Occipital lobe (tissue), 2 donors: ENCODE results near the gene PGM2L1. TPM values are rescaled to one million over a fixed set of nuclear protein-coding genes. Genes with fewer than 3 reads are reported as not detected.
A peak's percentile ranks its signal among the peaks of the same experiment; 100 is the strongest.
"Not testable (repeated sequence)": the region's sequence is repeated elsewhere in the genome, so short reads cannot be mapped to it uniquely, and the experiment has no call there.

Experiments
- DNase-seq: peaks from one replicate; lab custom pipeline; 2025; lab: John Stamatoyannopoulos, UW
- total RNA-seq: library from RNA; depleted of rRNA; stranded (reverse); fragments of >200 nt; gene quantifications from one replicate; pipeline ENCODE4 v1.2.3, GENCODE V29; 2014

PGM2L1 gene
- total RNA-seq, 1 donor from 2014 or later: 182 TPM

- no peak for DNase-seq
These were observed 59.3 kb downstream of the PGM2L1 start for GRCh38 chr11:74338963-74339362.

DNA sequence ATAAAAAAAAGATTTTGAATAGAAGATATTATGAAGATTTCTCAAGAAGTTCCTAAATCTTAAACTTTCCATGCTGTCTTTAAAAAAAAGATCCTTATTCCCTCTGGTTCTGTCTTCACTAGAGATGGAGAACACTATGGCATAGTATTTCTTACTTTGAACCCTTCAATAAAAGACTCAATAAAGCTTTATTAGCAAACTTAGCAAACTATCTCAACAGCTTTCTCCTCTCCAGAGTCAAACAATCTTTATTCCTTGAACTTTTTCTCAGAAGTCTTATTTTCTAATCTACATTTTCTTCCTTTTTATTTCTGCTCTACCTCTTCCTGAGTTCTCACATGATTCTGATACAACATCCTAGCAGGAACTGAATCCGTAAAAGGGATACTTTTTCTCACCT lies 65.0 kb downstream of the PGM2L1 start:
- DNase-seq: no peak

GRCh38 chr11:74332291-74332690 lies 65.9 kb downstream of the PGM2L1 start:
- no peak for DNase-seq

- not testable (repeated sequence) for DNase-seq
These were observed 67.2 kb downstream of the PGM2L1 start for GRCh38 chr11:74331000-74331399.

DNA sequence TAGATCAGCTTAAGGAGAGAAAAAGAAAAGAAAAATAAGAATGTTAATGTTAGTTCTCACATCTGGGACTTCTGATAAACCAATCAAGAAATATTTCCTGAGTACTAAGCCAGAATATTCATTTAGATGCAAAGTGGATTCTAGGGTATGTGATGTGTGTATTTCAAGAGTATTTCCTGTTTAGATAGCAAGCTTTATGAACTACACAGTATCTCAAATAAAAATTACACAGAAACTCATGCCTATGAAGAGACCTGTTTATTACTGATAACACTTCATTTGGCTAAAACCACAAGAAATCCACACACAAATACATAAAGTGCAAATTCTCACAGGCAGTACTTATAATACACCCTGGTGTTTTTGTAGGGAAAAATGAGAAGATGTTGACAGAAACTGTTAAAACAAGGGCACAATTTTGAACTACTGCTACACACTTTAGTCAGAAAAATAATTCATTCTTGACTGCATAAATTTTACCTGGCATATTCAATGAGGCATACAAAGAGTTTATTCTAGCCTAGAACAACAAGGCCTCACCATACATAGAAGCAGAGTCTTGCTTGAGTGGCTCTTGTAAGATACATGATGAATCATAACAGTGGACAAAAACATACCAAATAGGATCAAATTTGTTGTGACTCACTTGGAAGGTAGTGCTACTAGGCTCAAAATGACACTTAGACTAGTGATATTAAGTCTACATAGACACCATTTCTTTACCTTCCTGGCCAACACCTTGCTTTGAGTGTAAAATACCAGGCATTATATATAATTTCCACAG lies 68.0 kb downstream of the PGM2L1 start:
- no peak for DNase-seq

- DNase-seq: no peak
These were observed 71.2 kb downstream of the PGM2L1 start for GRCh38 chr11:74327076-74327475.

DNA sequence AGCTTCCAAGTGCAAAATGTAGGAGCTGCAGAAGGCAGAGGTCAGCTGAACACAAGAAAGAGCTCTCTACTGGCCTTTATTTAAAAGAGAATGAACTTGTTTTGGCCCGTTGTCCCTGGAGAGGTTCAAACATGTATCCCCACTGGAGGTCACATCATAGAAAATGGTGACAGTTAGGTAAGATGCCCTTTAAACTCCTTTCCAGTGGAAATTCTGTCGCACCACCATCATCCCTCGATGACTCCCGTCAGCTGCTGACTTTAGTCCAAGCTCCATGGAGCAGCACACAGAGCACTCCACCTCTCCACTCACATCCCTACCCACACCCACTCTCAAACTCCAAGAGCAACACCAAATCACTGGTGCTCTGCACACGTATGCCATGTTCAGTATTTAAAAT lies 71.6 kb downstream of the PGM2L1 start:
- DNase-seq: no peak

GRCh38 chr11:74325649-74326645 lies 72.3 kb downstream of the PGM2L1 start:
- peak; percentile 80 for DNase-seq

GRCh38 chr11:74322667-74323066 lies 75.6 kb downstream of the PGM2L1 start:
- DNase-seq: no peak

GRCh38 chr11:74321487-74322188 lies 76.6 kb downstream of the PGM2L1 start:
- DNase-seq: no peak

GRCh38 chr11:74320538-74320937 lies 77.7 kb downstream of the PGM2L1 start:
- DNase-seq: no peak

GRCh38 chr11:74319139-74319816 lies 79.0 kb downstream of the PGM2L1 start:
- DNase-seq: no peak

GRCh38 chr11:74318241-74318932 lies 79.8 kb downstream of the PGM2L1 start:
- DNase-seq: no peak

DNA sequence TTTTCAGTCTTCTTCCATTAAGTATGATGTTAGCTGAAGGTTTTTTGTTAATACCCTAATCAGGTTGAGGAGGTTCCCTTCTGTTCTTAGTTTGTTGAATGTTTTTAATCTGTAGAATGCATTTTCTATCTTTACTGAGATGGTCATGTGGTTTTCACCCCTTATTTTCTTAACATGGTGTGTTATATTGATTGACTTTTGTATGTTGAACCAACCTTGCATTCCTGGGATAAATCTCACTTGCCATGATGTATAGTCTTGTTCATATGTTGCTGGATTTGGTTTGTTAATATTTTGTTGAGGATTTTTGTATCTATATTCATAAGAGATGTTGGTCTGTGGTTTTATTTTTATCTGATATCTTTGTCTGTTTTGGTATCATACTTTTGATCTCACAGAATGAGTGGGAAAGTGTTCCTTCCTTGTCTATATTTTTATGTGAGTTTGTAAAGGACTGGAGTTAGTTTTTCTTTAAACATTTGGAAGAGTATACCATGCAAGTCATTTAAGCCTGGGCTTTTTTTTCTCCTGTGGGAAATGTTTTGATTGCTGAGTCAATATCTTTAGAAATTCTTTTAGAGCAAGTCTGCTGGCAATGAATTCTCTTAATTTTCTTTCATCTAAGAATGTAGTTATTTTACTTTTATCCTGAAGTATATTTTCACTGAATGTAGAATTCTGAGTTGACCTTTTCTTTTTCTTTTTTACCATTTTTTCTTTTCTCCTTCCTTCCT lies 81.3 kb downstream of the PGM2L1 start:
- no peak for DNase-seq

- DNase-seq: no peak
These were observed 85.9 kb downstream of the PGM2L1 start for GRCh38 chr11:74312326-74312725.

DNA sequence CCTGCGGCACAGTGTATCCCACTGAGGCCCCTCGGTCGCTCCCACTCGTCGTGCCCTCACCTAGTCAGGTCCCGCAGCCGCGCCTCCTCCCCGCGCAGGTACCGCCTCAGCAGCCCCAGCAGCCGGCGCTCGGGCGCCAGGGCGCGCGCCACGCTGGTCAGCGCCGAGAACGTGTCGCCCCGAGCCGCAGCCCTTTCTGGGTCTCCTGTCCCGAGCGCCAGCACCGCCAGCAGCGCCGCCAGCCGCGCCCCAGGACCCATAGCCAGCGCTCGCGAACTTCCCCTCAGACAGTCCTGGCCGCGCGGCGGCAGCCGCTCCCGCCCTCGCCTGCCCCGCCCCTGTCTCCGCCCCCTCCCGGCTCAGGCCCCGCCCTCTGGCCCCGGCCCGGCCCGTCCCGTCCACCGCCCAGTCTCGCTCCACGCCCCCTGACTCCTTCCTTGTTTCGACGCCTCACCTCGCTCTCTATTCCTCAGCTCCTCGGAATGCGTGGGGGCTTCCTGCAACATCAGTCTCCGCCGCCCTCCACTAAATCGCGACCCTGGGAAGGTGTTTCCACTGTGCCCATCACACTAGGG lies 86.8 kb downstream of the PGM2L1 start, which contains the start of gene P4HA3:
TSS of gene P4HA3 (minus strand) at position 289 of the 575 bp plus-strand sequence. CDS start at position 260, 29 bp downstream.
- no peak for DNase-seq

GRCh38 chr11:74310857-74311256 lies 87.4 kb downstream of the PGM2L1 start:
- DNase-seq: no peak

GRCh38 chr11:74307434-74307833 lies 90.8 kb downstream of the PGM2L1 start:
- no peak for DNase-seq

- no peak for DNase-seq
These were observed 91.6 kb downstream of the PGM2L1 start for GRCh38 chr11:74306435-74307175.
